ENCODE data around the gene PLK3.
"Not testable (repeated sequence)": the region's sequence is repeated elsewhere in the genome, so short reads cannot be mapped to it uniquely, and the experiment has no call there.

PLK3 gene

DNA sequence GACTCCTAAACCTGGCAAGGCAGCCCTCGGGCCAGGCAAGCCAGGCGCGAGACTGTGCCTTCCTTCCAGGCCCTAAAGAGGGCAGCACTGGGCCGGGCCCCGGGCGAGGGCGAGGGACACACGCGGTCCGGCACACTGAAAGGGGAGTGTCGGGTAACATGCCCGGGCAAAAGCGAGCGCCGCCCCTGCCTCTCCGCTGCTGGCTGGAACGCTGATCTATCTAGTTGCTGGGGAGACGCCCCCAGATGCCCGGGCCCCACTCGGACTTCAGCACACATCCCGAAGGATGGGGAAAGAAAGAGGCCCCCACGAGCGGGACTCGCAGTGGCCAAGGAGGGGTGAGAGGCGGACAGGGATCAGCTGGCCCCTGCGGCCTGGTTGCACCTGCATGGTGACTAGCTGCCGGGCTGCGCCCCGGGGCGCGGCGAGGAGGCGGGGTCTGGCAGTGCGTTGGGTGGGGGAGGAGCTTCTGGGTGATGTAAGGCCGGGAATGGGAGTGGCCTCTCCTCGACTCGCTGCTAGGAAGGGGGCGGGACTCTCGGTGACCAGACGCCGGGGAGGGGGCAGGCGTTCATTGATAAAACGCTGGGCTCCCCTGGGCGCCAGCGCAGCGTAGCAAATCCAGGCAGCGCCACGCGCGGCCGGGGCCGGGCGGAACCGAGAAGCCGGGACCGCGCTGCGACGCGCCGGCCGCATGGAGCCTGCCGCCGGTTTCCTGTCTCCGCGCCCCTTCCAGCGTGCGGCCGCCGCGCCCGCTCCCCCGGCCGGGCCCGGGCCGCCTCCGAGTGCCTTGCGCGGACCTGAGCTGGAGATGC, at the start of gene PLK3:
Gene PLK3 (plus strand): TSS at position 608 of the 815 bp plus-strand sequence. CDS start 87 bp downstream, at position 695.
- peak; percentile 98 to 99 for DNase-seq

DNA sequence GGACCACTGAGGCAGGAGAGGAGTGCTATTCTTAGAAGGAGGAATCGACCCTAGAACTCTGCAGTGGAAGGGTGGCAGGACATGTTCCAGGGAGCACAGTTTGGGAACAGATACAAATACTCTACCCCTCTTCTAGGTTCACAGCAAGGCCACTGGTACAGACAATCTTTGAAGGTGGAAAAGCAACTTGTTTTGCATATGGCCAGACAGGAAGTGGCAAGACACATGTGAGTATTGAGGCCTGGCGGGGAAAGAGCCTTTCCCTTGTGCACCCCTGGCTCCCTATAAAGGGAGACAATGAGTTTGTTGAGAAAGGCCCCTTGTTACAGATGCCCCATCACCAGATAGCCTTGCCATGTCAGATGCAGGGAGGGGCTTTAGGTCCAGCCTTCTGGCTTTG, 42.8 kb upstream of the PLK3 start:
- DNase-seq = no peak

DNA sequence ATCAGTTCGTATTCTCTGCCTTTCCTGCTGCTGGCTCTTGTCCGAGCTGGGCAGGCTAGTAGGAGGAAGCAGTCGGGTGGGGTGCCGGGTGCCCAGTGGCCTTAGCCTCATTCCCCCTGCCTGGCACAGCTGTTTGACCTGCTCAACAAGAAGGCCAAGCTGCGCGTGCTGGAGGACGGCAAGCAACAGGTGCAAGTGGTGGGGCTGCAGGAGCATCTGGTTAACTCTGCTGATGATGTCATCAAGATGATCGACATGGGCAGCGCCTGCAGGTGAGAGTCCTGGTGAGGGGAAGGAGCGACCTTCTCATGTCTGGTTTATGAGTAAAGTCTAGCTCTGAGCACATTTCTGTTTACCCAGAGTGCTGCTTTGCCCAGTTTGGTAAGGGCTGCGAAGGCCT, 41.1 kb upstream of the PLK3 start:
- DNase-seq = no peak

DNA sequence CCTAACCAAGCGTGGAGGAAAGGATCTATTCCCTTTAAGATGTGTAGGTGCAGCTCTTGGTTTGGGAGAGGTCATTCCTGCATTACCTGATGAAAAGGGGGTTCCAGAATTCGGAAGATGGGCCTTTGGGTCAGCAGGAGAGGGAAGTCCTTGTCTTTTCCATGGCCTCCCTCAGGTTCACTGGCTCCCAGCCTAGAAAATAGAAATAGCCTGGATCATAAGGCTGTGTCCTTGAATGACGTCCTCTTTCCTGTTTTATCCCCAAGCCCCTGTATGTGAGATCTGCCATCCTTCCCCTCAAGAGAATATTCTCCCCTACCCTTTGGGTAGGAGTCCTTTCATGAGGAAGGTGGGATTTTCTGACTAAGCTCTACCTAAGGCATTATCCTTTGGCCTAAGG, 39.3 kb upstream of the PLK3 start:
- DNase-seq = no peak

DNA sequence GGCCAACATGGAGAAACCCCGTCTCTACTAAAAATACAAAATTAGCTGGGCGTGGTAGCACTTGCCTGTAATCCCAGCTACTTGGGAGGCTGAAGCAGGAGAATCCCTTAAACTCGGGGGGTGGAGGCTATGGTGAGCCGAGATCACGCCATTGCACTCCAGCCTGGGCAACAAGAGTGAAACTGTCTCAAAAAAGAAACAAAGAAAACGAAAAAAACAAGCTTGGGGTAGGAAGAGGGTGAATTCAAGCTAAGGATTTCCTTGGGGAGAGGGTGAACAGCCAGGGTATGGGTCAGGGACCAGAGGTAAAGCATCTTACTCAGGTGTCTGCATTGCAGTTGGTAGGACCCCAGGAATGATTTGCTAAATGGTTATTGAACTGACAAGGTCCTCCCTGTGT, 33.8 kb upstream of the PLK3 start:
- not testable (repeated sequence) for DNase-seq

DNA sequence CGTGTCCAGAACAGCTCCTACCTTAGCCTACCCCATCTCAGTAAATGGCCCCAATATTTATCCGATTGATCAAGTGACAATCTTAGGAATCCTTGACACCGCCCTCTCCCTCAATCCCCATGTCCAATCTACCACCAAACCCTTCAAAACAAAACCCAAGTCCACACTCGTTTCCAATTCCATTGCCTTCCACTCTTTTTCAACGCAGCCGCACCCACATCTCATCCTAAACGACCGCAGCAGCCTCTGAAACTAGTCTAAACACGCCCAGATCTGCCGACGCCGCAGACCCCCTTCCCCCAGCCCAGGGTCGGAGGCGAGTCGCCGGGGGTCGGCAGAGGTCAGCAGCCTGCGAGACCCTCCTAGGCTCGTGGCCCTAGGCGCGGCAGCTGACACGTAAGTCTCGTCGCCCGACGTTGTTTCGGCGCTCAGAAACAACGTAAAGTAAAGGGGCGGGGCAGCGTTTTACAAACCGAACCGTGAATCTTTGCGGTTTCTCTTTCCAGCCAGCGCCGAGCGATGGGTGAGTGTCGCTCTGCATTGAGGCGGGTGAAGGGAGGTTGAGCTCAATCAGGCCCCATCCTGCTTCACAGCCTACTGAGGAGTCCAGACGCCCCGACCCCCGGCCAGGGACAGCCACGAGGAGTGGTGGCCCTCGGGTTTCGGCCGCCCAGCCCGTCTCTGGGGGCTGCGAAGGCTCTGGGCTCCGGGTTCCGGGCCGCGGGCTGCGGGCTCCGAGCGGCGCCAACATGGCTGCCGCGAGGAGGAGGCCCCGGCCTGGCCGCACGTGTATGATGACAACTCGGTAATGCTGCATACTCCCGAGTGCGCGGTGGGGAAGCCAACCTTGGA, 24.9 kb upstream of the PLK3 start, which contains the start of gene RPS8:
Gene RPS8 (plus strand): TSS at position 463 of the 852 bp plus-strand sequence. CDS start 57 bp downstream, at position 520.
- DNase-seq = peak; percentile 89 to 91

DNA sequence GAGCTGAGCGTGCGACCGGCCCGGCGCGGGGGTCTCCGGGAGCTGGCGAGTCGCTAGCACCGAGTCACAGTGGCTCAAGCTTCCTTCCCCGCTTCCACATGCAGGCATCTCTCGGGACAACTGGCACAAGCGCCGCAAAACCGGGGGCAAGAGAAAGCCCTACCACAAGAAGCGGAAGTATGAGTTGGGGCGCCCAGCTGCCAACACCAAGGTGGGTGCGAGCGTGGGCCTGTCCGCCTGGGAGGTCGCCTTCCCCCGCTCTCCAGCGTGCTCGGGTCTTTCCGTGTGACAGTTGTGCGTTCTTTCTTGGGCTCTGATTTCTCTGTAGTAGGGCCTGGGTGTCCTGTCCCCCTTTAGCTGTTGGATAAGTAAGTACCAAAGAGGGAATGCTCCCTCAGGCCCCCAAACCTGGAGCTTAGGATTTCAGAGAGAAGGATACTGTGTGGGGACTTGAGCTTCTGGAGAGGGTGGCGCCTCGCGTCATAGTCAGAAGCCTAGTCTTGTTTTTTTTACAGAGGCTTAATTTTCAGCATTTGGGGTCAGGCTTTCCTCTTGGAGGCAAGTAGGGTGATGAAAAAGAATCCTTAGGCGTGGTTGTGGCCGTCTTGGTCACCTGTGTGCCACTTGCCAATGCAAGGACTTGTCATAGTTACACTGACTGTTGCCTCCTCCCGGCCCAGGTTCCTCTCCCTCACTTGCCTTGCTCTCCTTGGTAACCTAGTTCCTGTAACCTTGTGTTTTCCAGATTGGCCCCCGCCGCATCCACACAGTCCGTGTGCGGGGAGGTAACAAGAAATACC, 24.0 kb upstream of the PLK3 start:
- DNase-seq = peak; percentile 49 to 51

DNA sequence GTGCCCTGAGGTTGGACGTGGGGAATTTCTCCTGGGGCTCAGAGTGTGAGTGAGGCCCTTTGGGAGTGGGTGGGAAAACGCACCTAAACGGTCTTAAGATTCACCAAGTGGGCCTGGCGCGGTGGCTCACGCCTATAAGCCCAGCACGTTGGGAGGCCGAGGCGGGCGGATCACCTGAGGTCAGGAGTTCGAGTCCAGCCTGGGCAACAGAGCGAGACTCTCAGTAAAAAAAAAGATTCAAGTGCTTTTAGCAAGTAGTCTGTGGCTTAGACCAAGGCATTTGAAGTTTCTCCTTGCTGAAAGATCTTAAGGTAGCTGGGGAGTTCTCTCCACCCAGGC, 23.5 kb upstream of the PLK3 start:
- no peak for DNase-seq

DNA sequence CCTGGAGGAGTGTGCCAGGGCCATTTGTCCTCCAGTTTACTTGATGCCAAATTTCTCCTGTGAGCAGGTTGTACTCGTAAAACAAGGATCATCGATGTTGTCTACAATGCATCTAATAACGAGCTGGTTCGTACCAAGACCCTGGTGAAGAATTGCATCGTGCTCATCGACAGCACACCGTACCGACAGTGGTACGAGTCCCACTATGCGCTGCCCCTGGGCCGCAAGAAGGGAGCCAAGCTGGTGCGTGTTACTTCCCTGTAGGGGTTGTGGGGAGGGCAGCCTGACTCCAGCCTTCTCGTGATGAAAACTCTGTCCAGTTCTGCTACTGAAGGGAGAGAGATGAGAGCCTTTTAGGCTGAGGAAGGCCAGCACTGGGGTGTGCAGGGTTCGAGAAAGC, 22.6 kb upstream of the PLK3 start:
- DNase-seq = no peak

DNA sequence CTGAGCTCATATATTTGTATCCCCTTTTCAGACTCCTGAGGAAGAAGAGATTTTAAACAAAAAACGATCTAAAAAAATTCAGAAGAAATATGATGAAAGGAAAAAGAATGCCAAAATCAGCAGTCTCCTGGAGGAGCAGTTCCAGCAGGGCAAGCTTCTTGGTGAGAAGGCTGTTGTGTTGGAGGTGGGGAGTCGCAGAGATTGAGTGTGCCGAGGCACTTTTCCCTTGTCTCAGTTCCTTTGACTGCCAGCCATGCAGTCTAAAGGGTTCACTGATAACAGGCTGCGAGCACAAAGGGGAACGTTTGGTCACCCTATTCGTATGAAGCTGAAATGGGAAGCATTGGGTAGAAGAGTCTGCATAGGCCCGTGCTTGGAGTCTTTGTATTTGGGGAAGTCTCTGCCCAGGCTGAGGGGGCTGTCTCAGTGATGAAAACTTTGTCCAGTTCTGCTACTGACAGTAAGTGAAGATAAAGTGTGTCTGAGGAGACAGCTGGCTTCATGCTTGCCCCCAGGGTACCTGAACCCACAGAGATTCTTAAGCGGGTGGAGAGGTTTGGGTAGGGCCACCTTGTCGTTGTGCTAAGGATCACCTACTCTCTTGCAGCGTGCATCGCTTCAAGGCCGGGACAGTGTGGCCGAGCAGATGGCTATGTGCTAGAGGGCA, 22.1 kb upstream of the PLK3 start:
- DNase-seq = no peak

DNA sequence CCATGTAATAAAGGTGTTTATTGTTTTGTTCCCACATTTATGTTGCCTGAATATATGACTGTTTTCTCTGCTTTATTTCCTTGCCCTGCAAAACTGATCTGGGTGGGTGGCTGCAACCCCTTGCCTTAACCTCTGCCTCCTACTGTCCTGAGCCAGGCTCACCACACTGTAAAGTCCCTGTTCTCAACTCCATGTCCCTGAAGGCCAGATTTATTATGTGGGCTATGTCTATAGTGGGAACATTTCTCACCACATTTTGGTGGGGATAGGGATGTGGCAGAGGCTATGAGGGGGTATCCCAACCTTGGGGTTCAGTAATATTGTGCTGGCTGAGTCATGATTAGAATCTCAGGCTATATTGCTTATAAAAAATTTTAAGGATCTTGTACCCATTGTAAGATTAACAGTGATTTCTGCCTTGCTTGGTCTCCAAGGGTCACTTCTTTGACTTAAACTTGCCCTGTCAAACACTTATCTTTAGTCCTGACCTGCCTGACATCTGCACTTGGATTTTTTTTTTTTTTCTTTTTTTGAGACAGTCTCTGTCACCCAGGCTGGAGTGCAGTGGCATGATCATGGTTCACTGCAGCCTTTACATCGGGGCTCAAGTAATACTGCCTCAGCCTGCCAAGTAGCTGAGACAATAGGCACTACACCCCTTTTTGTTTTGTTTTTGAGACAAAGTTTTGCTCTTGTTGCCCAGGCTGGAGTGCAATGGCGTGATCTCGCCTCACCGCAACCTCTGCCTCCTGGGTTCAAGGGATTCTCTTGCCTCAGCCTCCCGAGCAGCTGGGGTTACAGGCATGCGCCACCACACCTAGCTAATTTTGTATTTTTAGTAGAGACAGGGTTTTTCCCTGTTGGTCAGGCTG, 21.2 kb upstream of the PLK3 start:
- no peak for DNase-seq

DNA sequence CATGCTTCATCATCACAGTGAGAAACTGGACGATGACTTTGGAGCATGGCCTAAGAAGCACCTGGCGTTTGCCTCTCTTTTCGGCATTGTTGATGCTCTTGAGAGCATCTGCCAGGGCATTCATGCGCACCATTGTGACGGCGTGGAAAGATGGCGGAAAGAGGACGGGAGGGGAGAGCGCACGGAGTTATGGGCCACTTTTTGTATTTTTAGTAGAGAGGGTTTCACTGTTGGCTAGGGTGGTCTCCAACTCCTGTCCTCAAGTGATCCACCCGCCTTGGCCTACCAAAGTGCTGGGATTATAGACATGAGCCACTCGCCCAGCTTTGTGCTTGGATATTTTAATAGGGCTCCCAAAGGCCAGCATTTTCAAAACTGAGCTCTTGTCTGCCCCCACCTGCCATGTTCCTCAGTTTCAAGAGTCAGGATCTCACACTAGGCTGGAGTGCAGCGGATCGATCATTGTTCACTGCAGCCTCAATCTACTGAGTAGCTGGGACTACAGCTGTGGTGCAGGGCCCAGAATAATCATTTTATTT, 19.5 kb upstream of the PLK3 start:
- DNase-seq = no peak

DNA sequence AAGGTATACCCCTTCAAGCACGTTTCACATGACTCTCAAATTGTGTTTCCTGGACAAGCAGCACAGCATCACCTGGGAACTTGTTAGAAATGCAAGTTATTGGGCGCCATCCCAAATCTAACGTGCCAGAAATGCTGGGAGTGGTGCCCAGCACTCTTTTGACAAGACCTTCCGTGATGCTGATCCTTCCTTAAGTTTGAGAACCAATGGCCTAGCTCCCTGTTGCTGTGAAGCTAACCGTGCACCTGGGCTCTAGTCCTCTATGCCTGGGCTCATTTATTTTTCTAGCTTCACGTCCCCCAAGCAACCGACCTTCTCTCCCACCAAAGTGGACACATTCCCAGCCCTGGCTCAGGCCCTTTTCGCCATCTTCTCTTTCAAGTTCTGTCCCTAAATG, 16.5 kb upstream of the PLK3 start:
- no peak for DNase-seq

DNA sequence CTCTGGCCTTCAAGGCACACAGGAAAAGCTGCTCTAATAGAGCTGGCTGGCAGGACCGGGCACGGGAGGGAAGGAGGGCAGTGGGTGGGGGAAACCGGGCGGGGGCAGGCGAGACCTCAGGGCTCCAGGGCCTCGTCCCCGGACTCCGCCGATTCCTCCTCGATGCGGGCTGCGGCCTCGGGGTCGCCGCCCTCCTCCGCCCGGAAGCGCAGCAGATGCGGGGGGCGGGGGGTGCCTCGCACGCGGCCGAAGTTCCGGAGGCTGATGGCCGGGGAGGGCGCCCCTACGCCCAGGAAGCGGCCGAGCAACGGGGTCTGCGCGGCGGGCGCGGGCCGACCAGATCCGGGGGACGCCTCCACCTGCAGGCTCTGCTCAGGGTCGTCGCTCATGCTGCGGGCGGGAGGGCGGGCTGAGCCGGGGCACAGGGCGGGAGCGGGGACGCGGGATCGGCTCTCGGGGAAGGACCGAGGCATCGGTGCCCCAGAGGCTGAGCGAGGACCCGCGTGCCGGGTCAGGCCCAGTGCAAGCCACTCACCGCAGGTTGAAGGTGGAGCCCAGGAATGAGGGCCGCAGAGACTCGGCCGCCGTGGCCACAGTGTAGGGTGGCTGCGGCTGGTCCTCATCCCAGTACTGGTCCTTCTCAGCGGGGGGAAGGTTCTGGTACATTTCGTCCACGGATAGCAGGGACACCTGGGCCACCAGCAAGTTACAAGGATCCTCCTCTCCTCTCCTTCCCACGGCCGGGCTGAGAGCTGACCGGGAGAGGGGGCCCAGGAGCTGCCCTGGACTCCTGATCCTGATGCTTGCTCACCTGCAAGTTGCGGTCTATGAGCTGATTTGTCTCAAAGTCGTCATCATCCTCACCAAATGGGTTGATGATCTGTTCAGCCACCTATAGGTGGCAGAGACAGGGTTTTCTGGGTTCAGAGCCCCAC, 15.8 kb upstream of the PLK3 start:
- peak in 1 of 2 donors; percentile 47 for DNase-seq

DNA sequence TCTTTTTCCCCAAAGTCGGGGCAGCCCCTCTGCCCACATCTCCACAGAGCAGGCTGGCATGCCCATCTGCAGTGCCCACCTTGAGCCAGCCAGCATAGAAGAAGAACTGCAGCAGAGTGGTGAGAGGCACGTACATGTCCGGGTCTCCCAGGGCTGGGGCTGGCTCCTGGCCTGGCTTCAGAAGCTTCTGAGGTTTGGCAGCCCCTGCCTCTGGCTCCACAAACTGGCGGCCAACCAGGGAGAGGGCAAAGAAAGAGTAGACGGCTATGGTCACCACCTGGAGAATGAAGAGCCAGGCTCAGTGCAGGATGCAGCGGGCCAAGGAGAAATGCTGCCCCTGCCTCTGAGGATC, 15.2 kb upstream of the PLK3 start:
- DNase-seq = no peak

DNA sequence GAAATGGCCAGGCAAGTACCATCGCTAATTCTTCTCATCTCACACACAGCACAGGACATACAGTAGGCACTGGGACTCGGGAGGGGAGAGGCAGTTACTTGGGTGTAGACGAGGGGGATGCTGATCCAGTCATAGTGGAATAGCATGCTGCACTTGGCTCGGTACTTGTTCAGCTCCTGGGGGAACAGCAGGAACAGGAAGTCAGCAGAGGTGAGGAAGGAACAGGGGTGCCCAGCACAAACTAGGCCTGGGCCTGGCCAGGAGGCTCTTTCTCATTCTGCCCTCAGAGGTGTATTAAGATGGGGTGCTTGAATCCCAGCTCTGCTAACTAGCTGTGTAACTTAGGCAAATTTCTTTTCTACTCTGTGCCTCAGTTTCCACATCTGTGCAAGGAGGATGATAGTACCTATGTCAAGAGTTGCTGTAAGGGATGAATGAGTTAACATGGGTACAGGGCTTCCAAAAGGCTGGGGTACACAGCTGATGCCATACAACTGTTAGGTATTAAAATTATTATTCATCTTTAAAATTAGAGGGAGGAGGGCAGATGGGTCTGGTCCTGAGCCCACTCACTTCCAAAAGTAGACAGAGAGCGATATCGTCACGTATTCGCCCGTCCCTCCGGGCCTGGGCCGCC, 14.6 kb upstream of the PLK3 start:
- DNase-seq = no peak

DNA sequence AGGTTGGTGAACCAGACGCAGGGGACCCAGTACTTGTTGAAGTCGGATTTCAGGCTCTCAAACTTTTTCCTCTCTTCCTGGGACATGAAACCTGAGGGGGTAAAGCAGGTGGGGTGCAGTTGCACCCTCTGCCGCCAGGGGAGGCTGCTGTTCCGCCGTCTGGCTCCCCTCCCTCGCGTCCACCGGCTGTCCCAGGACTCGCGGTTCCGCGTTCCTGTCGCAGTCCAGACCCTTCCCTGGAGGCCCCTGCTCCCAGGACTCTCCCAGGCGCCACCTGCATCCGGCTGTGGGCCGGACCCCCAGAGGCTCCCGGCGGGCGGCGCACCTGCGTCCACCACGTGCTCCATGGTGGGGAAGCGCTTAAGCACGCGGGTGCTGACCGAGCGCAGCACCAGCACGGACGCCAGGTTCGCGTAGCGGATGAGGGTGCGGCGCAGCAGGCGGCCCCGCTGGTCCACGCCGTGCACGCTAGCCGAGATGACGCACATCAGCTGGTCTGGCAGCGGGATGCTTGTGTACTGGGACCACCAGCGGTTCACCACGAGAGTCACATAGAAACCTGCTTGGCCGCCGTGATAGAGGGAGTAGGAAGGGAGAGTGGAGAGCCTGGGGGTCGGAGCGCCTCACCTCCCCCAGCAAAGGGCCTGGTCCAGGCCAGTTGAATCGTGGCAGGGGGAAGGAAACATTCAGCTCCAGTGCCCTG, 13.9 kb upstream of the PLK3 start:
- DNase-seq = peak; percentile 83

DNA sequence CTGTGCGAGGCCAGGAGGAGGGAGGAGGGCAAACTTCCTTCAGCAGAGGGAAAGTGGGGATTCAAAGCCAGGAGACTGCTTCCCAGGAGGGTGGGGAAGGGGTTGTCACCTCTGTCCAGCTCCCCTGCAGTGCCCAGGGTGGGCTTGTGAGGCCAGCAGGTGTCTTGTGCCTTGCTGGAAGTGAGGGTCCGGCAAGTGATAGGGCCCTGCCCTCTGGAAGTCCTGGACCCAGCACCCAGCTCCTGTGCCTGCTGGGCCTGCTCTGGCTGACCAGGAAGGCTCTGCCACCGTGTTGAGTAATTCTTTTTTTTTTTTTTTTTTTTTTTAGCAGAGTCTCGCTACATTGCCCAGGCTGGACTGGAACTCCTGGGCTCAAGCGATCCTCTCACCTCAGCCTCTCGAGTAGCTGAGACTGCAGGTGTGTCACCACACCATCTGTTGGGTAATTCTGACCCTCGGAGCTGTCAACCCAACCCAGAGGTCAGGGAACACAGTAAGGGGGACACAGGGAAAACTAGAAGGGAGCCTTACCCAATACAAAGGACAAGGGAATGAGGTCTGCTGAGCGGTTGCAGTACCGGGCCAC, 13.2 kb upstream of the PLK3 start:
- DNase-seq = no peak

DNA sequence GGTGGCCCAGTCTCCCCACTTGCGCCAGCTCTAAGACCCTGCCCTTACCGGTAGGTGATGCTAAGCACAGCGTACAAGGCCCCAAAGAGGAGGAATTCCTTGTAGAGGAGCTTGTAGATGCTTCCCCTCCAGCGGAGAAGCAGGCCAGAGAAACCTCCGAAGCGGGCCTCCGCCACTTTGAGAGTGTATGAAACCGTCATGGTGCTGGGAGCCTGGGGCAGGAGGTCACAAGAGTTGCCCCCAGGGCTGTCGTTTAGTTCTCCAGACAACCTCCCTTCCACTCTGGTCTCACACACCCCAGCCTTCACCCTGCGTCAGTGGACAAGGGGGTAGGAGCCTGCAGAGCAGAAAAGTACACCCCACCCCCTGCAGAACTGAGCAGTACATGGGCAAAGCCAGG, 12.7 kb upstream of the PLK3 start:
- no peak for DNase-seq
